ENCODE data around the gene PPP1CA. TPM values are rescaled to one million over a fixed set of nuclear protein-coding genes. Genes with fewer than 3 reads are reported as not detected.

Gene PPP1CA
- total RNA-seq, 1 experiment from 2014 or later: 384 TPM

DNA sequence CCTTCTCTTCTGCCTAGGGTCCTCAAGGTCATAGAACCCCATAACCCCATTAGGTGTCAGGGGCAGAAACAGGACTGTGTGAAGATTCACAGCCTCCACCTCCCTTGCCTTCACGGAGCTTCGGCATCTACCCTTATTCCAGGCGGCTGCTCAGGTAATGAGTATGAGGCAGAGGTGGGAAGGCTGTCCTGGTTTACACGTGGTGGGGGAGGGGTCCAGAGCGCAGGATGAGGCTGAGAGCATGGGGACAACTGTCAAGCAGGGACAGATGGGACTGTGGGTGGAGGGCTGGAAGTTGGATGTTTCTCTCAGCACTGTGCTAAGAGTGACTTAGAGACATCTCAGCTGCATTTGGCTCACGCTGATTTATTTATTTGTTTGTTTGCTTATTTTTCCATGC, 14.1 kb downstream of the PPP1CA start:
- Histone ChIP-seq H3K4me1 (peaks cover under 1% of the 10 kb centered on the region; the same call in 1 of the 2 replicates), H3K27me3 (replicated peaks; ENCODE audit: control insufficient read depth, insufficient read depth, low read length) (0 out of 2 replicates have a peak, but pooled peaks cover 3% of the 10 kb centered on the region), H3K4me3 (ENCODE audit: low read depth, low read length) (no peak overlapping the region), H3K36me3 (ENCODE audit: control insufficient read depth, insufficient read depth, low read length) (no peaks in the 10 kb centered on the region), H3K9me3 (no peaks in the 10 kb centered on the region)
- no TSS peak for BruUV-seq (replicated peaks)
- POLR2A ChIA-PET: no interaction called here
- no peak for DNase-seq
- intact Hi-C loops (cut with micrococcal nuclease; ENCODE audit: unreplicated experiment): loop anchor here (5.0 kb wide), 1 partner anchor 120 kb away; the partner anchor contains the start of genes CDK2AP2 and PITPNM1
- no peak overlapping the region for H3K27ac Mint-ChIP-seq (ENCODE audit: unreplicated experiment)
- peaks cover 28% of the 10 kb centered on the region for H3K36me3 Mint-ChIP-seq (ENCODE audit: insufficient read depth, unreplicated experiment)
- H3K4me1 Mint-ChIP-seq (ENCODE audit: low read depth, unreplicated experiment): peaks cover 20% of the 10 kb centered on the region
- TF ChIP-seq, protein P1, sequence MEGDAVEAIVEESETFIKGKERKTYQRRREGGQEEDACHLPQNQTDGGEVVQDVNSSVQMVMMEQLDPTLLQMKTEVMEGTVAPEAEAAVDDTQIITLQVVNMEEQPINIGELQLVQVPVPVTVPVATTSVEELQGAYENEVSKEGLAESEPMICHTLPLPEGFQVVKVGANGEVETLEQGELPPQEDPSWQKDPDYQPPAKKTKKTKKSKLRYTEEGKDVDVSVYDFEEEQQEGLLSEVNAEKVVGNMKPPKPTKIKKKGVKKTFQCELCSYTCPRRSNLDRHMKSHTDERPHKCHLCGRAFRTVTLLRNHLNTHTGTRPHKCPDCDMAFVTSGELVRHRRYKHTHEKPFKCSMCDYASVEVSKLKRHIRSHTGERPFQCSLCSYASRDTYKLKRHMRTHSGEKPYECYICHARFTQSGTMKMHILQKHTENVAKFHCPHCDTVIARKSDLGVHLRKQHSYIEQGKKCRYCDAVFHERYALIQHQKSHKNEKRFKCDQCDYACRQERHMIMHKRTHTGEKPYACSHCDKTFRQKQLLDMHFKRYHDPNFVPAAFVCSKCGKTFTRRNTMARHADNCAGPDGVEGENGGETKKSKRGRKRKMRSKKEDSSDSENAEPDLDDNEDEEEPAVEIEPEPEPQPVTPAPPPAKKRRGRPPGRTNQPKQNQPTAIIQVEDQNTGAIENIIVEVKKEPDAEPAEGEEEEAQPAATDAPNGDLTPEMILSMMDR (IDR thresholded peaks at IDR 0.05; ENCODE audit: insufficient read depth in 1 of 2, low read depth in 1 of 2, low read length in 1 of 2, severe bottlenecking in 1 of 2, unreplicated experiment in 1 of 2): no peak
- H3K27me3 Mint-ChIP-seq (ENCODE audit: insufficient read depth, unreplicated experiment): peaks cover 7% of the 10 kb centered on the region
- no peak overlapping the region for H3K4me3 Mint-ChIP-seq (ENCODE audit: unreplicated experiment)
- CTCF ChIA-PET: interaction anchor here (0.5 to 21.4 kb wide), 6 partner anchors 14 to 263 kb away, joined by 4 to 775 read pairs (median 6); partner anchors contain the start of genes ACY3, POLD4 and PPP1CA
- no peaks in the 10 kb centered on the region for H3K9me3 Mint-ChIP-seq (ENCODE audit: unreplicated experiment)

DNA sequence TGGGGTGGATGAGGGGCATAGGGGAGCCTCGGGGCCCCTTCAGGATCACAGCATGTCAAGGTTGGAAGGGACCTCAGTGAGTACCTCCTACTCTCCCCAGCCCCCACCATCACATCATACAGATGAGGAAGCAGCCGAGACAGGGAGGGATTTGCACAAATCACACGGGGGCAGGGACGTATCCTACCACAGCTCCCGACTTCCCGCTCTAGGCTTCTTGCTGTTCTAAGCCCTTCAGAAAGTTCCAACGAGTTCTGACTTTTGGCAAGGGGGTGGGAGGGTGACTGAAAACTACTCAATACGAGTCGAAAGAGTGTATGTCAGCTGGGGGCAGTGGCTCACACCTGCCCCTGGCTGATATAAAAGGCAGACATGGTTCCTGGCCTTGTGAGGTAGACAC, 14.6 kb downstream of the PPP1CA start:
- Mint-ChIP-seq H3K9me3 (ENCODE audit: unreplicated experiment) (no peaks in the 10 kb centered on the region), H3K27ac (ENCODE audit: unreplicated experiment) (no peak overlapping the region), H3K27me3 (ENCODE audit: insufficient read depth, unreplicated experiment) (peaks cover 7% of the 10 kb centered on the region), H3K36me3 (ENCODE audit: insufficient read depth, unreplicated experiment) (peaks cover 23% of the 10 kb centered on the region), H3K4me3 (ENCODE audit: unreplicated experiment) (no peak overlapping the region), H3K4me1 (ENCODE audit: low read depth, unreplicated experiment) (peaks cover 24% of the 10 kb centered on the region)
- Histone ChIP-seq H3K27me3 (replicated peaks; ENCODE audit: control insufficient read depth, insufficient read depth, low read length) (0 out of 2 replicates have a peak, but pooled peaks cover 3% of the 10 kb centered on the region), H3K4me1 (no peaks in the 10 kb centered on the region), H3K9me3 (no peaks in the 10 kb centered on the region), H3K36me3 (ENCODE audit: control insufficient read depth, insufficient read depth, low read length) (no peaks in the 10 kb centered on the region), H3K4me3 (ENCODE audit: low read depth, low read length) (no peak overlapping the region)
- intact Hi-C loops (cut with micrococcal nuclease; ENCODE audit: unreplicated experiment): loop anchor here (5.0 kb wide), 1 partner anchor 120 kb away; the partner anchor contains the start of genes CDK2AP2 and PITPNM1
- POLR2A ChIA-PET: interaction anchor here (0.6 kb wide), 1 partner anchor 96 kb away, joined by 8 read pairs; the partner anchor contains the start of gene AIP
- no TSS peak for BruUV-seq (replicated peaks)
- DNase-seq: no peak
- CTCF ChIA-PET: interaction anchor here (0.5 to 21.4 kb wide), 9 partner anchors 13 to 263 kb away, joined by 3 to 775 read pairs (median 4); partner anchors contain the start of genes ACY3, AIP, POLD4 and PPP1CA
- TF ChIP-seq, protein P1 (IDR thresholded peaks at IDR 0.05; ENCODE audit: insufficient read depth in 1 of 2, low read depth in 1 of 2, low read length in 1 of 2, severe bottlenecking in 1 of 2, unreplicated experiment in 1 of 2): no peak

DNA sequence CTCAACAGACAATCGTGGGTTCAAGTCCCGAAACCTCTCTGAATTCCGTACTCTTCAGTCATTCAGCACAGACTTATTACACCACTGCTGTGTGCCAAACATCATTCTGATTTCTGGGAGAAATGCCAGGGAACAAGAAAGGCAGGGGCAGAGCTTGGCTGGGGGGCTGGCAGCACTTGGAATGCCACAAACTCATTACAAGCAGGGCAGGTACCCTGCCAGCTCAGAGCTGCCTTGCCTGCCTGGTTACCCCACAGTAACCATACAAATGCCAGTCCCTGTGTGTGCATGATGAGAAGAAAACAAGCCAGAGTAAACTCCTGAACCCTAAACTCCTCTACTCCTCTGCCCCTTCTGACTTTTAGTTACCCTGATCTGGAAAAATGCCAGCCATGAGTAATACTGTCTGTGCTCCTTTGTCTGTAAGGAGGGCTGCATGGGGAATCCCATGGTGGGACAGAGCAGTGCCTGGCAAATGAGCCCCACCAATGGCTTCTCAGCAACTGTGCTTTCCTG, 16.7 kb downstream of the PPP1CA start:
- peaks cover under 1% of the 10 kb centered on the region; the same call in 1 of the 2 replicates for H3K4me1 ChIP-seq
- 0 out of 2 replicates have a peak, but pooled peaks cover 3% of the 10 kb centered on the region for H3K27me3 ChIP-seq (replicated peaks; ENCODE audit: control insufficient read depth, insufficient read depth, low read length)
- Mint-ChIP-seq H3K9me3 (ENCODE audit: unreplicated experiment) (no peaks in the 10 kb centered on the region), H3K4me3 (ENCODE audit: unreplicated experiment) (no peak overlapping the region), H3K27me3 (ENCODE audit: insufficient read depth, unreplicated experiment) (peaks cover 7% of the 10 kb centered on the region), H3K27ac (ENCODE audit: unreplicated experiment) (no peak overlapping the region), H3K36me3 (ENCODE audit: insufficient read depth, unreplicated experiment) (peaks cover 9% of the 10 kb centered on the region), H3K4me1 (ENCODE audit: low read depth, unreplicated experiment) (peaks cover 17% of the 10 kb centered on the region)
- DNase-seq: no peak
- no peaks in the 10 kb centered on the region for H3K36me3 ChIP-seq (ENCODE audit: control insufficient read depth, insufficient read depth, low read length)
- TF ChIP-seq, protein P1 (IDR thresholded peaks at IDR 0.05; ENCODE audit: insufficient read depth in 1 of 2, low read depth in 1 of 2, low read length in 1 of 2, severe bottlenecking in 1 of 2, unreplicated experiment in 1 of 2): no peak
- no TSS peak for BruUV-seq (replicated peaks)
- intact Hi-C loops (cut with micrococcal nuclease; ENCODE audit: unreplicated experiment): loop anchor here (5.0 kb wide), 1 partner anchor 122 kb away; the partner anchor contains the start of genes CDK2AP2 and PITPNM1
- CTCF ChIA-PET: interaction anchor here (0.5 to 21.4 kb wide), 4 partner anchors 12 to 116 kb away, joined by 3 to 775 read pairs (median 34); partner anchors contain the start of genes CLCF1 and POLD4
- no peaks in the 10 kb centered on the region for H3K9me3 ChIP-seq
- H3K4me3 ChIP-seq (ENCODE audit: low read depth, low read length): no peak overlapping the region
- POLR2A ChIA-PET: no interaction called here

All from Caco-2 (cell line).